Sigmoid colon (tissue), 4 donors: Measurements from ENCODE around the gene PLEKHN1.

Source experiments
- CTCF ChIP-seq, 4 experiments: fragments of 450-650 bp in 3 of 4; fragments of 200-600 bp in 1 of 4; IDR thresholded peaks; one replicate each; pipeline ENCODE4 v1.5.1; 2016 to 2019; ENCODE audit warnings: antibody characterized with exemption in 4 of 4, mild to moderate bottlenecking in 3 of 4, moderate library complexity in 2 of 4
- EP300 ChIP-seq, 4 donors: sonication (generic); formaldehyde crosslinking; IDR thresholded peaks; one replicate each; pipeline ENCODE4 v1.6.1; 2017; ENCODE audit warnings: antibody characterized with exemption in 4 of 4
- POLR2A ChIP-seq, 2 donors: fragments of 450-650 bp; IDR thresholded peaks; one replicate each; pipeline ENCODE4 v1.6.1; 2016; ENCODE audit warnings: antibody characterized with exemption in 2 of 2, mild to moderate bottlenecking in 2 of 2, moderate library complexity in 2 of 2

GRCh38 chr1:918353-918752 lies 47.9 kb upstream of the PLEKHN1 start:
- TF ChIP-seq CTCF (IDR thresholded peaks at IDR 0.05) (no peak), POLR2A (IDR thresholded peaks at IDR 0.05) (no peak), EP300 (IDR thresholded peaks at IDR 0.05) (no peak)
